ENCODE data around the gene XYLB. TPM values are rescaled to one million over a fixed set of nuclear protein-coding genes. Genes with fewer than 3 reads are reported as not detected.

Gene XYLB
- total RNA-seq, 3 donors from 2014 or later: 9.7 to 27.7 (median 16.3) TPM

DNA sequence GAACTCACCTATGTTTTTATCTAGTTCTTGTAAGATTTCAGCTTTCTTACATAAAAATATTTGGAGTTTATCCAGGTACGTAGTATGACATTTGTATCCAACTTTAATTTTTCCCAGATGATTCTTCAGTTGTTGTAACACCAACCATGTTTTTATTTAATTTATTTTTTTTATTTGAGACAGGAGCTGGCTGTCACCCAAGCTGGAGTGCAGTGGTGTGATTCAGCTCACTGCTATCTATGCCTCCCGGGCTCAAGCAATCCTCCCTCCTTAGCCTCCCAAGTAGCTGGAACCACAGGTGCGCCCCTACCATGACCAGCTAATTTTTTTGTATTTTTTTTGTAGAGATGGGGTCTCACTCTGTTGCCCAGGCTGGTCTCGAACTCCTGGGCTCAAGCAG lies 6.6 kb downstream of the XYLB start:
- ATAC-seq: no peak
- intact Hi-C loops (cut with DNase I, micrococcal nuclease): no loop called here
- Histone ChIP-seq H3K9me3 (no peaks in the 10 kb centered on the region), H3K36me3 (ENCODE audit: low read depth) (no peaks in the 10 kb centered on the region), H3K4me3 (no peak overlapping the region), H3K4me1 (ENCODE audit: low read depth) (peaks cover 7% of the 10 kb centered on the region)
- DNase-seq: no peak
- TF ChIP-seq, protein P1, sequence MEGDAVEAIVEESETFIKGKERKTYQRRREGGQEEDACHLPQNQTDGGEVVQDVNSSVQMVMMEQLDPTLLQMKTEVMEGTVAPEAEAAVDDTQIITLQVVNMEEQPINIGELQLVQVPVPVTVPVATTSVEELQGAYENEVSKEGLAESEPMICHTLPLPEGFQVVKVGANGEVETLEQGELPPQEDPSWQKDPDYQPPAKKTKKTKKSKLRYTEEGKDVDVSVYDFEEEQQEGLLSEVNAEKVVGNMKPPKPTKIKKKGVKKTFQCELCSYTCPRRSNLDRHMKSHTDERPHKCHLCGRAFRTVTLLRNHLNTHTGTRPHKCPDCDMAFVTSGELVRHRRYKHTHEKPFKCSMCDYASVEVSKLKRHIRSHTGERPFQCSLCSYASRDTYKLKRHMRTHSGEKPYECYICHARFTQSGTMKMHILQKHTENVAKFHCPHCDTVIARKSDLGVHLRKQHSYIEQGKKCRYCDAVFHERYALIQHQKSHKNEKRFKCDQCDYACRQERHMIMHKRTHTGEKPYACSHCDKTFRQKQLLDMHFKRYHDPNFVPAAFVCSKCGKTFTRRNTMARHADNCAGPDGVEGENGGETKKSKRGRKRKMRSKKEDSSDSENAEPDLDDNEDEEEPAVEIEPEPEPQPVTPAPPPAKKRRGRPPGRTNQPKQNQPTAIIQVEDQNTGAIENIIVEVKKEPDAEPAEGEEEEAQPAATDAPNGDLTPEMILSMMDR (IDR thresholded peaks at IDR 0.05): no peak

DNA sequence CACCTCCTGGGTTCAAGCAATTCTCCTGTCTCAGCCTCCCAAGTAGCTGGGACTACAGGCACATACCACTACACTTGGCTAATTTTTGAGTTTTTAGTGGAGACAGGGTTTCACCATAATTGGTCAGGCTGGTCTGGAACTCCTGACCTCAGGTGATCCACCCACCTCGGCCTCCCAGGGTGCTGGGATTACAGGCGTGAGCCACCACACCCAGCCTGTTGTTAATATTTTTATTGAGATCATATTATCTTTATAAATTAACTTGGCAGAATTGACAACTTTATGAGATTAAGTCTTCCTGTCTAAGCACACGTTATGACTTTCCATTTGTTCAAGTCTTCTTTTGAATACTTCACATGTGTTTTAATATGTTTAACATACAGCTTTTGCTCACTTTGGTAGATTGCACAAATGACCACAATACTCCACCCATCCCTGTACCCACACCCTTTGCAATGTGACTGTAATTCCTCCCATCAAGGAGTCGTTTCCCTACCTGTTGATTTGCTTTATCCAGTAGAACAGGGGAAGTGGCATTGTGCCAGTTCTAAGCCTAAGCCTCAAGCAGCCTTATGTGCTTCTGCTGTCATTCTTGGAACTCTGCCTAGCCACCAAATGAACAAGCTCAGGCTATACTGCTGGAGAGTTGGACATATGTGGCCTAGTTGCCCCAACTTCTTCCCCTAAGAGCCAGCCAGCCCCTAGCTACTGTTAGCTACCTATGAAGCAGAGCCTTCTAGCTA lies 8.2 kb downstream of the XYLB start:
- Histone ChIP-seq H3K36me3 (ENCODE audit: low read depth) (no peaks in the 10 kb centered on the region), H3K9me3 (no peaks in the 10 kb centered on the region), H3K4me1 (ENCODE audit: low read depth) (peaks cover 7% of the 10 kb centered on the region), H3K4me3 (no peak overlapping the region)
- DNase-seq (peak in 1 of 3 donors; percentile 75), ATAC-seq (peak; percentile 94)
- TF ChIP-seq, protein P1 (IDR thresholded peaks at IDR 0.05): no peak
- intact Hi-C loops (cut with DNase I, micrococcal nuclease): no loop called here

DNA sequence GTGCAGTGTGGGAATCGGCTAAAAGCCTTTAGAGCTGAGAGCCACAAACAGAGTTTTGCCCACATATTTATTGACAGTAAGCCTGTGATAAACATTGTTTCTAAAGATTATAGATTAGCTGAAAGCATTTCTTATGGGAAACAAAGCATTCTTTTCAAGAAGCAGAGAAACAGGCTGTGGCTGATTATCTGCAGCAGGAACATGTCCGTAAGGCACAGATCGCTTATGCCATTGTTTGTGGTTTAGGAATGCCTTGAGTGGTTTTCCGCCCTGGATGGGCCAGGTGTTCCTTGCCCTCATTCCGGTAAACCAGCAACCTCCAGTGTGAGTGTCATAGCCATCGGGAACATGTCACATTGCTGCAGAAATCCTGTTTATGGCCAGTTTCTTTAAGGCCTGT lies 12.5 kb downstream of the XYLB start:
- intact Hi-C loops (cut with DNase I, micrococcal nuclease): no loop called here
- TF ChIP-seq, protein P1 (IDR thresholded peaks at IDR 0.05): no peak
- no peaks in the 10 kb centered on the region for H3K9me3 ChIP-seq
- no peak overlapping the region for H3K4me3 ChIP-seq
- ATAC-seq: no peak
- DNase-seq: no peak
- H3K4me1 ChIP-seq (ENCODE audit: low read depth): peaks cover 6% of the 10 kb centered on the region
- no peaks in the 10 kb centered on the region for H3K36me3 ChIP-seq (ENCODE audit: low read depth)

DNA sequence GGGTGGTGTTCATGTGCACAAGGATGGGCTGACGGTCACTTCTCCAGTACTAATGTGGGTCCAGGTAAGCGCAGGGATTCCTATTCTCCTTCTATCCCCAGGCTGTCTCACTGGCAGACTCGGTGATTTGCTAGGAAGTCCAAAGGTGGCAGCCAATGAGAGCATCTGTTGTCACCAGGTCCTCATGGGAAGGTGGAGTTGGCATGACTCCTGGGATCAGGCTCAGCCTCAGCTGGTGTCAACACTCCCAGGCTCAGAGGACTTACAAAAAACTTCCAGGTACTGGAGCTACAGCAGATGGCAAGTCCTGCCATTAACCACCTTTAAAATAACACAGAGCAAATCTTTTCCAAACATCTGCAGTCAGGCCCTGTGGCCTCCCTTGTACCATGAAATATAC lies 13.8 kb downstream of the XYLB start:
- TF ChIP-seq, protein P1 (IDR thresholded peaks at IDR 0.05): no peak
- H3K36me3 ChIP-seq (ENCODE audit: low read depth): no peaks in the 10 kb centered on the region
- H3K4me1 ChIP-seq (ENCODE audit: low read depth): no peaks in the 10 kb centered on the region
- intact Hi-C loops (cut with DNase I, micrococcal nuclease): no loop called here
- H3K9me3 ChIP-seq: no peaks in the 10 kb centered on the region
- DNase-seq: no peak
- no peak for ATAC-seq
- no peak overlapping the region for H3K4me3 ChIP-seq

DNA sequence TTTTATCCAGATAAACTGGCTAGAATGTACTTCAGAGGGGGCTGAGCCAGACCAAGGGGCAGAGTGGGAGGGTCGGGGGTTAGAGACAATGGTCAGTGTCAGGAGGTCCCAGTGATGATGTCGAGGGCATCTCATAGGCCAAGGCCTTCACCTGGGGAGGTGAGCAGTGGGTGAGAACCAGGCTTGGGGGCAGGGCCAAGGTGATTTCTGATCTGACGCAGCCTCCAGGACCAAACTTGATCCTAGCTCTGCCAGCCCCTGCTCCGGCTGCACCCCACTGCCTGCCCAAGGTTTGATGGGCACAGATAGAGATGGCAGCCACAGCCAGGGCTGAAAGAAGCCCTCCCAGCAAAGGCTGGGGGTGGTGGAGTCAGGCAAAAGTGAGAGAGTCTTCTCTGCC lies 14.9 kb downstream of the XYLB start:
- DNase-seq: no peak
- H3K36me3 ChIP-seq (ENCODE audit: low read depth): no peaks in the 10 kb centered on the region
- ATAC-seq: no peak
- TF ChIP-seq, protein P1 (IDR thresholded peaks at IDR 0.05): no peak
- H3K4me1 ChIP-seq (ENCODE audit: low read depth): no peaks in the 10 kb centered on the region
- H3K4me3 ChIP-seq: no peak overlapping the region
- intact Hi-C loops (cut with DNase I, micrococcal nuclease): no loop called here
- H3K9me3 ChIP-seq: no peaks in the 10 kb centered on the region

Measured in mucosa of descending colon (tissue), 3 donors.